ENCODE results near the gene ABCA4.

Gene ABCA4

GRCh38 chr1:94071976-94072375, 49.0 kb downstream of the ABCA4 start:
- H3K4me3 ChIP-seq (ENCODE audit: low read length), result no peak overlapping the region
- H3K9ac ChIP-seq (ENCODE audit: low read depth, low read length), result no peak overlapping the region
- peaks cover 85% of the 10 kb centered on the region for H3K27me3 ChIP-seq (ENCODE audit: insufficient read depth, low read length)
- H3K36me3 ChIP-seq (ENCODE audit: insufficient read depth, low read depth, low read length), result no peaks in the 10 kb centered on the region
- H3K4me1 ChIP-seq (ENCODE audit: insufficient read depth, low read length), result peaks cover 7% of the 10 kb centered on the region; the same call in 1 of the 2 replicates
- H3K27ac ChIP-seq (ENCODE audit: low read length), result no peak overlapping the region
- H3K9me3 ChIP-seq (ENCODE audit: insufficient read depth, low read depth, low read length), result no peaks in the 10 kb centered on the region

DNA sequence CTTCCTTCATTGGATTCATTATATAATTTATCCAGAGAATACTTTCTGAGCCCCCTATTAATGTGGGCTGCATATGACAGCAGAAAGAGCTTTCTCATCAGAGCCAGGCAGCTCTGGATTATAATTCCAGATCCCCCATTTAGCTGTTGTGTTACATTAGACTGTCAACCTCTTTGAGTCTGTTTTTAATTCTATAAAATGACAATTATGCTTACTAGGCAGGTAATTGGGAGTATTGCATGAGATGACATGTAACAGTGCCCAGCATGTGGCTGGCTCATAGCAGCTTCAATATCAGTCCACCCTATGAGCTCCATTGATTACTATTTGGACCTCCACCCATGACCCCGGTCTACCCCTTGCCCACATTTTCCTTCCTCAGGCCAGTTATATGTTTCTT, 49.6 kb downstream of the ABCA4 start:
- H3K36me3 ChIP-seq (ENCODE audit: insufficient read depth, low read depth, low read length), result no peaks in the 10 kb centered on the region
- no peak overlapping the region for H3K27ac ChIP-seq (ENCODE audit: low read length)
- H3K4me1 ChIP-seq (ENCODE audit: insufficient read depth, low read length), result peaks cover 7% of the 10 kb centered on the region; the same call in 1 of the 2 replicates
- H3K9me3 ChIP-seq (ENCODE audit: insufficient read depth, low read depth, low read length), result no peaks in the 10 kb centered on the region
- H3K27me3 ChIP-seq (ENCODE audit: insufficient read depth, low read length), result peaks cover 91% of the 10 kb centered on the region
- H3K4me3 ChIP-seq (ENCODE audit: low read length), result no peak overlapping the region
- H3K9ac ChIP-seq (ENCODE audit: low read depth, low read length), result no peak overlapping the region

DNA sequence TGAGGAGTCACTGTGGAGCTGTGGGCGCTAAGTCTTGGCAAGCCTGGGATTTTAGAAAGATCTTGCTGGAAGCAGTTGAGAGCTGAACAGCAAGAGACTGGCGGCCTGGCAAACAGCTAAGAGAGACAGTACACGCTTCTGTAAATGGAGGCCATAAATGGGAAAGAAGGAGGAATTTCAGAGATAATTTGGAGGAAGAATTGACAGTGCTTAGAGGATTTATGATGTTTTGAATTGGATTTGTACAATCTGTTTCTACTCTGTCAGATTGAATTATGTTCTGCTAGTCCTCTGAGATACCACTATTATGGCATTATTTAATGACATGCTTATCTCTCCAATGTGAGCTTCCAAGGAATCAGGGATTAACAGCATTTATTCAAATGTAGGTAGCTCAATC, 50.1 kb downstream of the ABCA4 start:
- Histone ChIP-seq H3K9ac (ENCODE audit: low read depth, low read length) (no peak overlapping the region), H3K27ac (ENCODE audit: low read length) (no peak overlapping the region), H3K9me3 (ENCODE audit: insufficient read depth, low read depth, low read length) (no peaks in the 10 kb centered on the region), H3K4me3 (ENCODE audit: low read length) (no peak overlapping the region), H3K4me1 (ENCODE audit: insufficient read depth, low read length) (peaks cover 7% of the 10 kb centered on the region; the same call in 1 of the 2 replicates), H3K27me3 (ENCODE audit: insufficient read depth, low read length) (peaks cover 91% of the 10 kb centered on the region), H3K36me3 (ENCODE audit: insufficient read depth, low read depth, low read length) (no peaks in the 10 kb centered on the region)

DNA sequence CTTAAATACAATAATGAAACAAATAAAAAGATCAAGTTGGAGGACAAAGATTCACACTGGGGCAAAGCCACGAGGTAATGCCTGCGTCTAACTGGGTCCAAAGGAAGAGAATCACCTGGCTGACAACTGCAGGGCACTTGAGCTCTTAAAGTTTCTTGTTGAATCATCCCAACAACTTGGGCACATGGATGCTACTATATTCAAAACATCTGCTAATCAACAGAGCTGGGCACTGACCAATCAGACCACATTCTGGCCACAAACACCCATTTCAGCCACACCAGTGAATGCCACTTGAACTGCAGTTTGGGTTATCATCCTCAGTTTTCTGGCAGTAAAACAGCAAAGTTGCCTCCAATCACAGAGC, 51.0 kb downstream of the ABCA4 start:
- no peak overlapping the region for H3K9ac ChIP-seq (ENCODE audit: low read depth, low read length)
- H3K27ac ChIP-seq (ENCODE audit: low read length), result no peak overlapping the region
- H3K27me3 ChIP-seq (ENCODE audit: insufficient read depth, low read length), result peaks cover 95% of the 10 kb centered on the region
- no peak overlapping the region for H3K4me3 ChIP-seq (ENCODE audit: low read length)
- peaks cover 7% of the 10 kb centered on the region; the same call in 1 of the 2 replicates for H3K4me1 ChIP-seq (ENCODE audit: insufficient read depth, low read length)
- H3K9me3 ChIP-seq (ENCODE audit: insufficient read depth, low read depth, low read length), result no peaks in the 10 kb centered on the region
- H3K36me3 ChIP-seq (ENCODE audit: insufficient read depth, low read depth, low read length), result no peaks in the 10 kb centered on the region

DNA sequence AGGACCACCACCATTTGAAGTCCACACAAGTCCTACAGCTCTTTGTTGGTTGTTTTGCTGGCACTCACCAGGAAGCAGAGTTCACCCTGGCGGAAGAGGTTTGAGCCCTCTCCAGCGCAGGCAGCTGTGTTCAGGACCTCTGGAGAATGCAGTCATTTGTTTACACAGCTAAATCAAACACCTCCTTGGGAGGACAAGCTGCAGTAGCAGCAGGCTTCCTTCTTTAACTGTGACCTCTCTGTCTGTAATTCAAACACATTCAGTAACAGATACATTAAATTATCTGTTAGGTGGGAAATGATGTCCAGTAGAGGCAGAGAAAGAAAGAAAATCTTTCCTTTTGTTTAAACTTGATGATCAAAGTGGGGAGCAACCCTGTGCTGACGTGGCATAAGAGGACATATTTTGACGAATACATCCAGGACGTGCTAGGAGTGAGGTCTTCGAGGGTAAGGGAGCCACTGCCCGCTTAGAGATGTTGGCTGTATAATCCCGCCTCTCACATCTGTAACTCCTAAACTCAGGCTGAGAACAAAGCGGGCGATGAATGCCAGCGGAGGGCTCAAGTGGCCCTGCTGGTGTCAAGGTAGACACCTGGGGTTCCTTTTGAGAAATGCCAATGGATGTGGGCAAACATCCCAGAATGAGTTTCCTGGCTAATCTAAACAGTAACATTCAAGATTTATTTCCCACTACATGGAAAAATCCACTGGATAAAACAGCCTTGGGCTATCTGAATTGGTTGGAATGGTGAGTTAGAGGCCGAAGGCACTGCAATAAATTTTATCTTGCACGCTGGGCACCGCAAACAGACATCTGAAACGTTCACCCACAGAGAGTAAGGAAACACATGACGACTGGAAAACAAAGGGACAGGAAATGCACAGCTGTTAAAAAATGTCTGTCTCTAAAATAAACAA, 51.7 kb downstream of the ABCA4 start:
- no peaks in the 10 kb centered on the region for H3K36me3 ChIP-seq (ENCODE audit: insufficient read depth, low read depth, low read length)
- peaks cover 100% of the 10 kb centered on the region for H3K27me3 ChIP-seq (ENCODE audit: insufficient read depth, low read length)
- peaks cover 7% of the 10 kb centered on the region; the same call in 1 of the 2 replicates for H3K4me1 ChIP-seq (ENCODE audit: insufficient read depth, low read length)
- no peak overlapping the region for H3K27ac ChIP-seq (ENCODE audit: low read length)
- H3K9me3 ChIP-seq (ENCODE audit: insufficient read depth, low read depth, low read length), result no peaks in the 10 kb centered on the region
- no peak overlapping the region for H3K4me3 ChIP-seq (ENCODE audit: low read length)
- H3K9ac ChIP-seq (ENCODE audit: low read depth, low read length), result no peak overlapping the region

DNA sequence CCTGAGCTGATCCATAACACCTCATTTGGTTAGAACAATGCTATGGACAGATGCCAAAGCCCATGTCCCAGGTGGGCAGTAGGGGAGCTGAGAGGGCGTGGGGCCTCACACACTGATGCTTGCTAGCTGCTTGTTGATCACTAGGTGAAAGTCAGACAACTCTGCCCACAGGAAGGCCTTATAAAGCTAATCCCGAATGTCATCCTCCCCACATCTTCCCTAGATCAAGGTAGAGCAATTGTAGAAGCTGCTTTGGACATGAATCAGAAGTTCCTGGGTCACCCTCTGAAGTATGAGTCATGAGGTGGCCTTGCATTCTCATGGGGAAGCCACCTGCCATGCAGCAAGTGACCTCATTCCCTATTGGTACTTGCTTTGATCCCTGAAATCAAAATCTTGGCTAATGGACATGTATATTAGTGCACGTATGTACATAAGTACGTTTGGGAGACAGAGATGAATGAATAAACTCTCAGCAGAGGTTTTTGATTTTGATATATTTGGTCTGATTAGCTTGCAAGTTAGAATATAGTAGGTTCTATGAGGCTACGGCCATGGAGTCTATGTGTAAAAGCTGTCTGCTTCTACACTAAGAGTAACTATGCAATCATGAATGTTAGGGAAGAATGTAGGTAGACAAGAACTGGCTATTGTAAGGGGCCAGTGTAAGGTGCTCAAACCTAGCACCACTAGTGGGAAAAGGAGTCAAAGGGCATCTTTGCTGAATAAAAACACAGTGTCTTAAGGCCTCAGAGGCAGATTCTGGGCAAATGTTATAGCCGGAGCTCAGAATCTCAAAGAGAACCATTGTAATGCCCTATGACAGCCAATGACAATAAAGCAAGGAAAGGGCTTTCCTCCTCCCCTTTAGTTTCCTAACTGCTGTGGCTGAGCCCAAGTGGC, 52.6 kb downstream of the ABCA4 start:
- no peak overlapping the region for H3K27ac ChIP-seq (ENCODE audit: low read length)

DNA sequence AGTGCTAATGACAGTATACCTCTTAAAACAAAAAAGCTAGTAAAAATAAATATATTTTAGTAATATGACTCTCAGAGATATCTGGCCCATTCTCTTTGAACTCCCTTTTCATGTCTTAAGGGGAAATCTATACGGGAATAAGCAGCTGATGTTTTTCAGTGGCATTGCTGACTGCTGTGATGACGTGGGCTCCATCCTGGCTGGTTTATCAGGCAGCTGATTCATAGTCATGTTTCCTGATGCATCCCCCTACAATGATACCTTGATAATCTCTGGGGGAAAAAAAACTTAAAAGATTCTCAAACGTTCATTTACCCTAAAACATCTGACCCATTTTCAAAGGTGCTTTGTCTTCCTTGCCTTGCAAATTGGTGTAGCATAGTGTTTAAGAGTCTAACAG, 53.8 kb downstream of the ABCA4 start:
- Histone ChIP-seq H3K9me3 (ENCODE audit: insufficient read depth, low read depth, low read length) (no peaks in the 10 kb centered on the region), H3K27me3 (ENCODE audit: insufficient read depth, low read length) (peaks cover 95% of the 10 kb centered on the region), H3K4me1 (ENCODE audit: insufficient read depth, low read length) (peaks cover 7% of the 10 kb centered on the region; the same call in 1 of the 2 replicates), H3K27ac (ENCODE audit: low read length) (no peak overlapping the region), H3K9ac (ENCODE audit: low read depth, low read length) (no peak overlapping the region), H3K4me3 (ENCODE audit: low read length) (no peak overlapping the region), H3K36me3 (ENCODE audit: insufficient read depth, low read depth, low read length) (no peaks in the 10 kb centered on the region)

More for the DNA sequence above, 52.6 kb downstream of the ABCA4 start:
- H3K27me3 ChIP-seq (ENCODE audit: insufficient read depth, low read length), result peaks cover 100% of the 10 kb centered on the region
- no peaks in the 10 kb centered on the region for H3K9me3 ChIP-seq (ENCODE audit: insufficient read depth, low read depth, low read length)
- H3K9ac ChIP-seq (ENCODE audit: low read depth, low read length), result no peak overlapping the region
- H3K4me3 ChIP-seq (ENCODE audit: low read length), result no peak overlapping the region
- peaks cover 7% of the 10 kb centered on the region; the same call in 1 of the 2 replicates for H3K4me1 ChIP-seq (ENCODE audit: insufficient read depth, low read length)
- no peaks in the 10 kb centered on the region for H3K36me3 ChIP-seq (ENCODE audit: insufficient read depth, low read depth, low read length)

GRCh38 chr1:94063379-94063778, 57.6 kb downstream of the ABCA4 start:
- H3K36me3 ChIP-seq (ENCODE audit: insufficient read depth, low read depth, low read length), result no peaks in the 10 kb centered on the region
- H3K4me1 ChIP-seq (ENCODE audit: insufficient read depth, low read length), result 0 out of 2 replicates have a peak, but pooled peaks cover 5% of the 10 kb centered on the region
- no peak overlapping the region for H3K27ac ChIP-seq (ENCODE audit: low read length)
- H3K9ac ChIP-seq (ENCODE audit: low read depth, low read length), result no peak overlapping the region
- peaks cover 61% of the 10 kb centered on the region for H3K27me3 ChIP-seq (ENCODE audit: insufficient read depth, low read length)
- H3K9me3 ChIP-seq (ENCODE audit: insufficient read depth, low read depth, low read length), result no peaks in the 10 kb centered on the region
- H3K4me3 ChIP-seq (ENCODE audit: low read length), result no peak overlapping the region

DNA sequence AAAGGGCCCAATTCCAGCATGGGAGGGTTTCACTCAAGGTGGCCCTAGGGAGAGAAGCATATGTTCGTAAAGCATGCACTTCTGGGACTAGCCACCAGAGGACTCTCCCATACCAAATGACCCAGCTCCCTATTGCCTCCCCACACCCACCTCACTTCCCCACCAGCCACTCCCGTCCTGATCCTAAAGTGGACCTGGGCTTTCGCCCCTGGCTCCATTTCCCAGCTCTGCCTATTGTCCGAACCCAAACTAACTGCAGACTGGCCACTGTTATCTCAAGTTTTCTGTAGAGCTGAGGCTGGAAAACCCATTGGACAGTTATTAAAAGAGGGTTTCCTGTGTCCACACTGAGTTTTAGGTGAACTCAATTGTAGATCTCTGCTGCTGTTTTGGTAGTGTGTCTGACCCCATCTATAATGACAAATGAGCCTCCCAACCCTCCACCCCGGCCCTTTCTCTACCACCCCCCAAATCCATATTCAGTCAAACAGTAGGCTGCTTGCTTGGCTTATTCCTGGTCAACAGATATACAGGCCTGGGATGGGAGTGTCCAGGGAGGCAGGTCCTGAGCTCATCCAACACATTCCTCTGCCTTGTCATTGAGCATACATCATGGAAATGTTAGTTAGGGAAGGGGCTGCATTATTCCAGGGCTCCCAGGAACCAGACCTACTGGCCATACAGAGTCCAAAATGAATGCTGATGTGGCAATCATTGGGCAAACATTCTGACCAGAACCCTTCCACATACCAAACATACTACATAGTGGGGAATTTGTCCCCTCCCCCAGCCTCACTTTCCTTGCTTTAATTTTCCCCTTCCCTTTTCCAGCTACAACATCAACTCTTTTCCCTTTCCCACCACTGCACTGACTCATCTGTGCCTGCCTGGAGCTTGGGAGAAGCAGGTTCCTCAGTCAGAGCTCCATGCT, 59.2 kb downstream of the ABCA4 start:
- Histone ChIP-seq H3K4me3 (ENCODE audit: low read length) (no peak overlapping the region), H3K36me3 (ENCODE audit: insufficient read depth, low read depth, low read length) (no peaks in the 10 kb centered on the region), H3K27me3 (ENCODE audit: insufficient read depth, low read length) (peaks cover 45% of the 10 kb centered on the region), H3K9ac (ENCODE audit: low read depth, low read length) (no peak overlapping the region), H3K9me3 (ENCODE audit: insufficient read depth, low read depth, low read length) (no peaks in the 10 kb centered on the region), H3K27ac (ENCODE audit: low read length) (no peak overlapping the region), H3K4me1 (ENCODE audit: insufficient read depth, low read length) (0 out of 2 replicates have a peak, but pooled peaks cover 5% of the 10 kb centered on the region)

DNA sequence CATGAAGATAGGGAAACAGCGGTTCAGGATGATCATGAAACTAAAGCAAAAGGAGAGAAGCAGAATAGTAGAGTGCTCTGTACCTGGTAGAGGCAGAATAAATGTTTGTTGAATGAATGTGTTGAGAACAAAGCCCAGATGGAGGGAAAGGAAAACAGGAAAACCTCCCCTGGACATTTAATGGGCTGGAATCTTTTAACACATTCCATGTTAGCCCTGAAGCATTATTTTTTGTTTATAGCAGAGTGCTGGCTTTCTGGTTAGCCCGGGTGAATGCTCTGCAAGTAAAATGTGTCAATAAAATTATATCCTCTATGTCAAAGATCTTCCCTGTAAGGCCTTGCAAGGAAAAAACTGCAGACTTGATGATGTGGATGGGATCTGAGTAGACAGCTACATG, 60.2 kb downstream of the ABCA4 start:
- peaks cover 34% of the 10 kb centered on the region for H3K27me3 ChIP-seq (ENCODE audit: insufficient read depth, low read length)

GRCh38 chr1:94058766-94059165, 62.2 kb downstream of the ABCA4 start:
- no peak overlapping the region for H3K27ac ChIP-seq (ENCODE audit: low read length)
- H3K4me1 ChIP-seq (ENCODE audit: insufficient read depth, low read length), result peaks cover 16% of the 10 kb centered on the region; the same call in 1 of the 2 replicates
- no peaks in the 10 kb centered on the region for H3K36me3 ChIP-seq (ENCODE audit: insufficient read depth, low read depth, low read length)
- peaks cover 15% of the 10 kb centered on the region for H3K27me3 ChIP-seq (ENCODE audit: insufficient read depth, low read length)
- H3K9ac ChIP-seq (ENCODE audit: low read depth, low read length), result no peak overlapping the region
- H3K4me3 ChIP-seq (ENCODE audit: low read length), result no peak overlapping the region
- no peaks in the 10 kb centered on the region for H3K9me3 ChIP-seq (ENCODE audit: insufficient read depth, low read depth, low read length)

More for the DNA sequence above, 60.2 kb downstream of the ABCA4 start:
- Histone ChIP-seq H3K4me1 (ENCODE audit: insufficient read depth, low read length) (0 out of 2 replicates have a peak, but pooled peaks cover 5% of the 10 kb centered on the region), H3K4me3 (ENCODE audit: low read length) (no peak overlapping the region), H3K9ac (ENCODE audit: low read depth, low read length) (no peak overlapping the region), H3K9me3 (ENCODE audit: insufficient read depth, low read depth, low read length) (no peaks in the 10 kb centered on the region), H3K27ac (ENCODE audit: low read length) (no peak overlapping the region), H3K36me3 (ENCODE audit: insufficient read depth, low read depth, low read length) (no peaks in the 10 kb centered on the region)

Data from iPS-20b (cell line).